Activated B cell treated with CpG ODN at 0.5 μM for 24 hours (primary cell): ENCODE results near the gene SARS2. TPM values are rescaled to one million over a fixed set of nuclear protein-coding genes. Genes with fewer than 3 reads are reported as not detected.

Experiments
- ATAC-seq: fragments of 200-7000 bp; cut with Tn5 transposase; one replicate; pipeline ENCODE4 v1.10.0; 2021; ENCODE audit warnings: low read depth, mild to moderate bottlenecking, moderate library complexity
- CTCF ChIA-PET: fragments of 350-600 bp; sonication (Branson Sonifier 250); formaldehyde crosslinking; loops from one replicate; lab custom pipeline; 2021; ENCODE audit warnings: antibody characterized with exemption; lab: Charles Lee
- POLR2A ChIA-PET: fragments of 350-600 bp; sonication (Branson Sonifier 250); formaldehyde crosslinking; loops from one replicate; lab custom pipeline; 2021; ENCODE audit warnings: antibody characterized with exemption; lab: Charles Lee
- DNase-seq: peaks from one replicate; pipeline ENCODE4 v3.0.0; 2022
- H3K27ac Mint-ChIP-seq: one replicate; pipeline ENCODE4 v1.8.0; 2020; ENCODE audit warnings: mixed read lengths
- H3K27me3 Mint-ChIP-seq: one replicate; pipeline ENCODE4 v1.8.0; 2021; ENCODE audit warnings: mixed read lengths
- H3K36me3 Mint-ChIP-seq: one replicate; pipeline ENCODE4 v1.8.0; 2021; ENCODE audit warnings: low read depth, mixed read lengths
- H3K4me1 Mint-ChIP-seq: one replicate; pipeline ENCODE4 v1.8.0; 2021; ENCODE audit warnings: mixed read lengths
- H3K4me3 Mint-ChIP-seq: one replicate; pipeline ENCODE4 v1.8.0; 2020; ENCODE audit warnings: mild to moderate bottlenecking, mixed read lengths
- H3K9me3 Mint-ChIP-seq: one replicate; pipeline ENCODE4 v1.8.0; 2020; ENCODE audit warnings: mixed read lengths
- intact Hi-C: fragments of 100-400 bp; cut with micrococcal nuclease; formaldehyde crosslinking; loops from one replicate; pipeline ENCODE4 v1.15.1; 2024
- total RNA-seq: library from RNA; stranded (reverse); gene quantifications from 2 replicates; pipeline ENCODE4 v1.2.3, GENCODE V29; 2022
- TF ChIP-seq, protein P1 (sequence below): fragments of 200-600 bp; IDR thresholded peaks from one replicate; pipeline ENCODE4 v1.8.0; 2022; ENCODE audit warnings: antibody characterized with exemption, mild to moderate bottlenecking

Gene SARS2
- total RNA-seq, 1 donor from 2014 or later: 50.9 TPM

DNA sequence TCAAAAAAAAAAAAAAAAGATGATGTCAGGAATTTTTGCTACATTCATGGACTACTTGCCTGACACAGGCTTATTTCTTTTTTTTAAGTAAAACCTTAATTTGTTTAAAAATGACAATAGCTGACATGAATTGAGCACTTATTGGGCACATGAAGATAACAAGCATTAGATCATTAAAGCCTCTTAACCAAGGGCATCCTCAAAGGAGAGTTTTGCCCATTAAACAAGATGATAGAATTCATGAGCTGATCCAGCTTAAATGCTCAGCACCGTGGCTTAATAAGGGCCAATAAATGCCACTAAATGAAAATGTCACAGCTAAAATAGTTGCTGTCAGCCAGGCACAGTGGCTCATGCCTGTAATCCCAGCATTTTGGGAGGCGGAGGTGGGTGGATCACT lies 25.7 kb upstream of the SARS2 start:
- ATAC-seq: no peak
- ChIA-PET POLR2A (no interaction called here), CTCF (interaction anchor here (0.9 kb wide), 1 partner anchor 20 kb away, joined by 5 read pairs; the partner anchor contains the start of gene FBXO17)
- Mint-ChIP-seq H3K9me3 (no peaks in the 10 kb centered on the region), H3K27me3 (peaks cover 10% of the 10 kb centered on the region), H3K36me3 (no peaks in the 10 kb centered on the region), H3K4me1 (peaks cover 4% of the 10 kb centered on the region), H3K27ac (no peak overlapping the region), H3K4me3 (no peak overlapping the region)
- TF ChIP-seq, protein P1, sequence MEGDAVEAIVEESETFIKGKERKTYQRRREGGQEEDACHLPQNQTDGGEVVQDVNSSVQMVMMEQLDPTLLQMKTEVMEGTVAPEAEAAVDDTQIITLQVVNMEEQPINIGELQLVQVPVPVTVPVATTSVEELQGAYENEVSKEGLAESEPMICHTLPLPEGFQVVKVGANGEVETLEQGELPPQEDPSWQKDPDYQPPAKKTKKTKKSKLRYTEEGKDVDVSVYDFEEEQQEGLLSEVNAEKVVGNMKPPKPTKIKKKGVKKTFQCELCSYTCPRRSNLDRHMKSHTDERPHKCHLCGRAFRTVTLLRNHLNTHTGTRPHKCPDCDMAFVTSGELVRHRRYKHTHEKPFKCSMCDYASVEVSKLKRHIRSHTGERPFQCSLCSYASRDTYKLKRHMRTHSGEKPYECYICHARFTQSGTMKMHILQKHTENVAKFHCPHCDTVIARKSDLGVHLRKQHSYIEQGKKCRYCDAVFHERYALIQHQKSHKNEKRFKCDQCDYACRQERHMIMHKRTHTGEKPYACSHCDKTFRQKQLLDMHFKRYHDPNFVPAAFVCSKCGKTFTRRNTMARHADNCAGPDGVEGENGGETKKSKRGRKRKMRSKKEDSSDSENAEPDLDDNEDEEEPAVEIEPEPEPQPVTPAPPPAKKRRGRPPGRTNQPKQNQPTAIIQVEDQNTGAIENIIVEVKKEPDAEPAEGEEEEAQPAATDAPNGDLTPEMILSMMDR: no peak
- intact Hi-C loops: no loop called here
- DNase-seq: no peak

DNA sequence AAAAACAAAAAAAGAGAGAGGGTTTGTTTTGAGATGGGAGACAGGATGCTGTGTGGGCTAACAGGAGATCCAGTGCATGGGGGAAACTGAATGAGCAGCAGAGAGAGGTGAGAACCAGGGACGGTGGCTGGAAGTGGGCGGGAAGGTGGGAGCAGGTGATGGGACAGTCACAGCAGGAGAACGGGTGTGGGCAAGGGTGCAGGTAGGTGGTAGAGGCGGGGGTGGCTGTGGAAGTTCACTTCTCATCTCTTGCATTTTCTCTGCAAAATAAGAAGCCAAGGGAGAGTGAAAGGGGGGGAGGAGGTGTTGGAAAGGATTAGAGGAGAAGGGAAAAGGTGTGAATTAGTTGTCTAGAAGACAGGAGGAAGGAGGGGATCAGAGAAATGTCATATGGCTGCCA lies 23.1 kb upstream of the SARS2 start:
- intact Hi-C loops: no loop called here
- Mint-ChIP-seq H3K9me3 (no peaks in the 10 kb centered on the region), H3K4me1 (peaks cover 14% of the 10 kb centered on the region), H3K27ac (no peak overlapping the region), H3K27me3 (peaks cover 23% of the 10 kb centered on the region), H3K4me3 (no peak overlapping the region), H3K36me3 (no peaks in the 10 kb centered on the region)
- TF ChIP-seq, protein P1: no peak
- ATAC-seq (no peak), DNase-seq (no peak)
- CTCF ChIA-PET: interaction anchor here (0.6 to 1.2 kb wide), 2 partner anchors 21 to 439 kb away, joined by 3 read pairs; no protein-coding TSS in a partner anchor
- POLR2A ChIA-PET: no interaction called here

- Mint-ChIP-seq H3K9me3 (no peaks in the 10 kb centered on the region), H3K4me3 (no peak overlapping the region), H3K27me3 (peaks cover 26% of the 10 kb centered on the region), H3K27ac (no peak overlapping the region), H3K4me1 (peaks cover 14% of the 10 kb centered on the region), H3K36me3 (no peaks in the 10 kb centered on the region)
- peak; percentile 37 for ATAC-seq
- TF ChIP-seq, protein P1: no peak
- ChIA-PET CTCF (interaction anchor here (0.6 to 1.2 kb wide), 3 partner anchors 20 to 438 kb away, joined by 3 read pairs; no protein-coding TSS in a partner anchor), POLR2A (no interaction called here)
- DNase-seq: no peak
- intact Hi-C loops: loop anchor here (1.0 kb wide), 1 partner anchor 315 kb away; no protein-coding TSS in a partner anchor
These were observed 22.0 kb upstream of the SARS2 start for GRCh38 chr19:38952395-38953165.

DNA sequence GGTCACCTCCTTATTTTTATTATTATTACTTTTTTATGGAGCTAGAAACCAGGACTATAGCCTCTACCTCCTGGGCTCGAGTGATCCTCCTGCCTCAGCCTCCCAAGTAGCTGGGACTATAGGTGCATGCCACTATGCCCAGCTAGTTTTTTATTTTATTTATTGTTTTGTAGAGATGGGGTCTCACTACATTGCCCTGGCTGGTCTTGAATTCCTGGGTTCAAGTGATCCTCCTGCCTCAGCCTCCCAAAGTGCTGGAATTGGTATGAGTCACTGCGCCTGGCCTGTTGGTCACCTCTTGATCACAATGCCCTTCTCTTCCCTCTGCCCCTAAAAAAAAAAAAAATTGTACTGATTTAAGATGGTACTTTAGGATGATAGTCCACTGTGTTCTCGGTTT lies 20.6 kb upstream of the SARS2 start:
- H3K27ac Mint-ChIP-seq: no peak overlapping the region
- DNase-seq (no peak), ATAC-seq (no peak)
- ChIA-PET CTCF (no interaction called here), POLR2A (no interaction called here)
- peaks cover 26% of the 10 kb centered on the region for H3K27me3 Mint-ChIP-seq
- no peaks in the 10 kb centered on the region for H3K36me3 Mint-ChIP-seq
- TF ChIP-seq, protein P1: no peak
- H3K4me3 Mint-ChIP-seq: no peak overlapping the region
- peaks cover 14% of the 10 kb centered on the region for H3K4me1 Mint-ChIP-seq
- H3K9me3 Mint-ChIP-seq: no peaks in the 10 kb centered on the region
- intact Hi-C loops: no loop called here

DNA sequence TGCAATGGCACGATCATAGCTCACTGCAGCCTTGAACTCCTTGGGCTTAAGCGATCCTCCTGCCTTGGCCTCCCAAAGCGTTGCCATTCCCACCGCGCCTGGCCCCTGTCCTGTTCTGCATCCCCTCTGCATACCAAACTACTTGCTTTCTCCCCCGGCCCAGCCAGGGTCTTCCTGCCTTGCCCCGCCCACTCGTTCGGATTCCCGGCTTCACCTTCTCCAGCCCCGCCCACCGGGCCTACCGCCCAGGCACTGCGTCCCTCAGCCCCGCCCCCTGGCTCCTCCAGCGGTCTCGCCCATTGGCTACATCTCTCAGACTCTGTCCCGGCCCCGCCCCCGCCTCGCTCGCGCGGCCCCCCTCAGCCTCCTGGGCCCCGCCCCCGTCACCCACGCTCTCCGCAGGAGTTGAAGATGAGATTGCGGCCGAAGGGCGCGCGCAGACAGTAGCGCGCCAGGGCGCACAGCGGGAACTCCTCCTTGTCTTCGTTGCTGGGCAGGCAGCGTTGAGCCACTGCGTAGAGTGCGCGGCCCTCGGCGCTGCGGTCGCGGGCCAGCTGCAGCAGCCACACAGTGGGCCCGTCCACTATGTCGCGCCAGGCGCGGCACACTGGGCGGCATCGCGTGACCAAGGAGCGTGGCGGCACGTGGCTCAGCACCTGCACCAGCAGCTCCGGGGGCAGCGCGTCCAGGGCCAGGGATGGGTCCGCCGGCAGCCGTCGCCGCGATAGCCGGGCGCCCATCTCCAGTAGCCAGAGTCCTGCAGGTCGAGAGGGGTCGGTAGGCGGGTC lies 19.2 kb upstream of the SARS2 start:
- Mint-ChIP-seq H3K36me3 (no peaks in the 10 kb centered on the region), H3K4me3 (peak overlapping the region; percentile 62), H3K9me3 (no peaks in the 10 kb centered on the region), H3K4me1 (peaks cover 14% of the 10 kb centered on the region), H3K27me3 (peaks cover 26% of the 10 kb centered on the region), H3K27ac (no peak overlapping the region)
- peak; percentile 93 for ATAC-seq
- ChIA-PET CTCF (no interaction called here), POLR2A (no interaction called here)
- DNase-seq: peak; percentile 61
- intact Hi-C loops: no loop called here
- TF ChIP-seq, protein P1: no peak
